ENCODE results near the gene ZG16B.

The ZG16B gene

DNA sequence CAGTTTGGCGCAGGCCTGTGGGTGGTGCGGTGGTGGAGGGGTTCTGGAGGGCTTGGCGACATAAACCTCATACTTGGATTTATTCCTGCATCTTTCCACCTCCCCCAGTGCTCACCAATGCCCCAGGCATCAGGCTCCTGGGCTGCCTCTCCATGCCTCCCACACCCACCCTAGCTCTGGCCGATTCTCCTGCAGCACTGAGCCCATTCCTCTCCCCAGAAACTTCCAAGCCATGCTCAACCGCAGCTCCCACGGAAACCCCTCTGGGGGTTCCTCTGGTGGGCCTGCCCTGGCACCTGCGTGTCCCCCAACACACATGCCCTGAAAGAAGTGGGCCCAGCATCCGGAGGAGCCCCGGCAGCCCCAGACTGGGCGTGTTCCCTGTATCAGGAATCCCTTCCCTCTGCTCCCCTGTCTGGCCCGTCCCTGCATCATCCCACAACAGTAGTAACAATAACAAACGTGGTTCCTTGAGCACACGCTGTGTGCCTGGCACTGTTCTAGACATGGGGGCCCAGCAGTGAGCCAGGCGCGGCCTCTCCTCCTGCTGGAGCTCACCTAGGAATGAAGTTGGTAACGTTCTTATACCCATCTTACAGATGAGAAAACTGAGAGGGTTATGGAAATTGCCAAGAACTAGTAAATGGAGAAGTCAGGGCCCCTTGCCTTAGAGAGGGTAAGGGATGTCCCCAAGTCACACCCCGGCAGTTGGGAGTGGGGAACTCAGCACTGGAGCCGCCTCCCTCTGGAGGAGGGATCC is 10.7 kb upstream of the ZG16B start:
- TF ChIP-seq, protein P1, sequence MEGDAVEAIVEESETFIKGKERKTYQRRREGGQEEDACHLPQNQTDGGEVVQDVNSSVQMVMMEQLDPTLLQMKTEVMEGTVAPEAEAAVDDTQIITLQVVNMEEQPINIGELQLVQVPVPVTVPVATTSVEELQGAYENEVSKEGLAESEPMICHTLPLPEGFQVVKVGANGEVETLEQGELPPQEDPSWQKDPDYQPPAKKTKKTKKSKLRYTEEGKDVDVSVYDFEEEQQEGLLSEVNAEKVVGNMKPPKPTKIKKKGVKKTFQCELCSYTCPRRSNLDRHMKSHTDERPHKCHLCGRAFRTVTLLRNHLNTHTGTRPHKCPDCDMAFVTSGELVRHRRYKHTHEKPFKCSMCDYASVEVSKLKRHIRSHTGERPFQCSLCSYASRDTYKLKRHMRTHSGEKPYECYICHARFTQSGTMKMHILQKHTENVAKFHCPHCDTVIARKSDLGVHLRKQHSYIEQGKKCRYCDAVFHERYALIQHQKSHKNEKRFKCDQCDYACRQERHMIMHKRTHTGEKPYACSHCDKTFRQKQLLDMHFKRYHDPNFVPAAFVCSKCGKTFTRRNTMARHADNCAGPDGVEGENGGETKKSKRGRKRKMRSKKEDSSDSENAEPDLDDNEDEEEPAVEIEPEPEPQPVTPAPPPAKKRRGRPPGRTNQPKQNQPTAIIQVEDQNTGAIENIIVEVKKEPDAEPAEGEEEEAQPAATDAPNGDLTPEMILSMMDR (conservative IDR thresholded peaks at IDR 0.05; ENCODE audit: control insufficient read depth, insufficient read depth, low read depth, low read length), result no peak
- no peak for DNase-seq (ENCODE audit: low read depth)
- no peak overlapping the region for H3K4me3 ChIP-seq (ENCODE audit: control insufficient read depth, low read depth, low read length)

DNA sequence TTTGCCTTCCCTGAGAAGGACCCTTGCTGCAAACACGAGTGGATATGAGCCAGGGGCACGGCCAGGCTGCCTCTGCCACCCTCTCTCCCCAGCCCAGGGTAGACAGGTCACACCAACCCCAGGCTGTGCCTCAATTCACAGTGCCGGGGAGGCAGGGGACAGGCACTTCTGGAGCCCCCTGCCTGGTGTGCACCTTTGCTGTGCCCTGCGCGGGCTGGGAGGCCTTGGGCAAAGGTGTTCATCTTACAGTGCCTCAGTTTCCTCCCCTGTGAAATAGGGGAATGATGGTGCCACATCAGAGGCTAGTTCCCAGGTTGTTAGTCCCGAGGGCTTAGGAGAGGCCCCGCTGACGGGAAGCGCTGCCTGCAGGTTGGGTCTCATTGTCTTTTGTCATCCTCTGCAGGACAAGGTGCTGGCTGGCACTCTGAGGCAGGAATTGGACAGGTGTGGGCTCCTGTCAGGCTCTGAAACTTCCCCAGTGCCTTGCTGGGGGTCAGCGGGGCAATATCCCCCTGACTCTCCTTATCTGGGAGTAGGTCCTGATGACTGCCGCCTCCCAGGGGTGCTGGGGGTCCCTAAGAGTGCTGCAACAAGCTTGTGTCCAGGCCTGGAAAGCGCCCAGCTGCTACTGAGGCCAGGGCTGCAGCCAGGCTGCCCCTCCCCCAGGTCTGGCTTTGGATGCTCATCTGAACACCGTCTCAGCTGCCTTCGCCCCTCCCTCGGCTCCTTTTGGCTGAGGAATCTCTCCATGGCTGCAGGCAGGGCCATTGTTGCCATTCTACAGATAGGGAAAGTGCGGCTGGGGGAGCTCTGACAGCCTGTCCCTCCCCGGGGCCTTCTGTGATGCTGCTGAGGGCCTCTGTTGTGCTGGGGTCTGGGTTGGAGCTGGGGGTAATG is 9.9 kb upstream of the ZG16B start:
- TF ChIP-seq, protein P1 (conservative IDR thresholded peaks at IDR 0.05; ENCODE audit: control insufficient read depth, insufficient read depth, low read depth, low read length), result no peak
- no peak for DNase-seq (ENCODE audit: low read depth)
- H3K4me3 ChIP-seq (ENCODE audit: control insufficient read depth, low read depth, low read length), result no peak overlapping the region

DNA sequence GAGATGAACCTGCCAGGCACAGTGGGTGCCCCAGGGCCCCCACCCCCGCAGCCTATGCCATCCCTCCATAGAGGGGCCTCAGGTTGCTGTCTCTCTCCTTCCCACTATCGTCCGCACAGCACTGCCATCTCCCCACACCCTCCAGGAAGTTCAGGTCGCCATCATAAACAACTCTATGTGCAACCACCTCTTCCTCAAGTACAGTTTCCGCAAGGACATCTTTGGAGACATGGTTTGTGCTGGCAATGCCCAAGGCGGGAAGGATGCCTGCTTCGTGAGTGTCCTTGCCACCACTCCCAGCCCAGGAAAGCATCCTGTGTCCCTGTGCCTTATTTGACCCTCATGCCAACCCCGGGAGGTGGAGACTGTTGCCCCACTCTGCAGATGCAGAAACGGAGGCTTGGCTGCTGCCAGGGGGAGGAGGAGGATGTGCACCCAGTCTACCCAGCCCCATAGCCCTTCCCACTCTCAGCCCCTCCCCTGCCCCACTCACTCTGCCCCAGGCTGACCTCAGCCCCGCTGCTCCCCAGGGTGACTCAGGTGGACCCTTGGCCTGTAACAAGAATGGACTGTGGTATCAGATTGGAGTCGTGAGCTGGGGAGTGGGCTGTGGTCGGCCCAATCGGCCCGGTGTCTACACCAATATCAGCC is 9.1 kb upstream of the ZG16B start:
- no peak for DNase-seq (ENCODE audit: low read depth)
- TF ChIP-seq, protein P1 (conservative IDR thresholded peaks at IDR 0.05; ENCODE audit: control insufficient read depth, insufficient read depth, low read depth, low read length), result no peak
- H3K4me3 ChIP-seq (ENCODE audit: control insufficient read depth, low read depth, low read length), result no peak overlapping the region

DNA sequence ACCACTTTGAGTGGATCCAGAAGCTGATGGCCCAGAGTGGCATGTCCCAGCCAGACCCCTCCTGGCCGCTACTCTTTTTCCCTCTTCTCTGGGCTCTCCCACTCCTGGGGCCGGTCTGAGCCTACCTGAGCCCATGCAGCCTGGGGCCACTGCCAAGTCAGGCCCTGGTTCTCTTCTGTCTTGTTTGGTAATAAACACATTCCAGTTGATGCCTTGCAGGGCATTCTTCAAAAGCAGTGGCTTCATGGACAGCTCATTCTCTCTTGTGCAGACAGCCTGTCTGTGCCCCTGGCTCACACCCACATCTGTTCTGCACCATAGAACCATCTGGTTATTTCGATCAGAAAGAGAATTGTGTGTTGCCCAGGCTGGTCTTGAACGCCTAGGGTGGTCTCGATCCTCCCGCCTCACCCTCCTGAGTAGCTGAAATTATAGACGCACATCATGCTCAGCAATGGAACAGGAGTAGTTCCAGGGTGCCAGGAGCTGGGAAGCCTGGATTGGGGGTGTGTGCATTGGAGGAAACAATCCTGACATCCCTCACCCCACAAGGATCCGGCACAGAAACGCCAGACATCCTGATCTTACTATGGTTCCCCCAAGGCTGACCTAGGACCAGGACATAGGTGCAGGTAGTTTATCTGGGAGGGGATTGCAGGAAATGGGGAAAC is 8.5 kb upstream of the ZG16B start:
- no peak for DNase-seq (ENCODE audit: low read depth)
- TF ChIP-seq, protein P1 (conservative IDR thresholded peaks at IDR 0.05; ENCODE audit: control insufficient read depth, insufficient read depth, low read depth, low read length), result no peak
- H3K4me3 ChIP-seq (ENCODE audit: control insufficient read depth, low read depth, low read length), result no peak overlapping the region

DNA sequence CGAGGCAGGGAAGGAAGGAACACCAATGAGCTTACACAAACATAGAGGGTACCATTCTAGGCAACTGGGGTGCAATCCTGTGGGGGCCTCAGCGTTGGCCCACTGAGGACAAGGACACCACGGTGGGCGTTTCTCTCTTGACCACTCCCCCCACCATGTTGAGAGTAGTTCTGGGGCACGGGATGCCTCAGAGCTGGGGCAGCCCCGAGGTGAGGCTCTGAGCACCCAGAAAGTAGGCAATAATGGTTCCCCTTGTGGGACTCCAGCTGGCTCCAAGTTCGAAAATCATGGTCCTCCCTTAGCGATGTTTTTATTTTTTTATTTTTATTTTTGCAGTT is 8.0 kb upstream of the ZG16B start:
- H3K4me3 ChIP-seq (ENCODE audit: control insufficient read depth, low read depth, low read length), result no peak overlapping the region
- TF ChIP-seq, protein P1 (conservative IDR thresholded peaks at IDR 0.05; ENCODE audit: control insufficient read depth, insufficient read depth, low read depth, low read length), result no peak
- DNase-seq (ENCODE audit: low read depth), result no peak

DNA sequence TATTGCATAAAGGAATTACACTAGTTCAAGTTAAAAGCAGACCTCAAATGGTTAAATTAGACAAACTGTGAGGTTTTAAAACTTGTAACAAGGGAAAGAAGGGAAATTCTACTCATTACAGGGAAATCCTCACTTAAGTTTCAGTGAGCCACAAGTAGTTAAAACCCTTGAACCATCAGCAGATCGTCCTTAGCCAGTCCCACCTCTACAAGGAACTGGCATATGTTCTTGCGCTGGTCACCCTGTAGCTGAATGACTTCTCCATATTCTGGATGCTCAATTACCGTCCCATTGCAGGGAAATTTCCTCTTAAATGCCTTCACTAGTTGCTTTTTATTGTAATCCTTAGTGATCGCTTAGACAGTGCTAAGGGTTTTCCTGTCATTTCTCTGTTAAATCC is 7.6 kb upstream of the ZG16B start:
- H3K4me3 ChIP-seq (ENCODE audit: control insufficient read depth, low read depth, low read length), result no peak overlapping the region
- no peak for DNase-seq (ENCODE audit: low read depth)
- TF ChIP-seq, protein P1 (conservative IDR thresholded peaks at IDR 0.05; ENCODE audit: control insufficient read depth, insufficient read depth, low read depth, low read length), result no peak
